Hepatocyte (in vitro differentiated cells): Measurements from ENCODE around the gene VPS54.

Experiments
- CTCF ChIP-seq: fragments of 200-600 bp; sonication (generic); IDR thresholded peaks from 2 replicates; pipeline ENCODE4 v1.5.1; 2016; ENCODE audit warnings: antibody characterized with exemption, mild to moderate bottlenecking; ENCODE audit not compliant: poor library complexity
- EZH2 ChIP-seq: fragments of 200-600 bp; sonication (generic); IDR thresholded peaks from 2 replicates; pipeline ENCODE4 v1.6.1; 2016; ENCODE audit warnings: antibody characterized with exemption, mild to moderate bottlenecking, borderline replicate concordance

- TF ChIP-seq CTCF, result no peak
- TF ChIP-seq EZH2, result no peak
Measured at GRCh38 chr2:63950414-63950813, 68.8 kb downstream of the VPS54 start.
